T-cell (primary cell): ENCODE results near the gene C5orf58. TPM values are rescaled to one million over a fixed set of nuclear protein-coding genes. Genes with fewer than 3 reads are reported as not detected.

Experiments used
- ATAC-seq, 4 experiments: fragments of 200-7000 bp in 3 of 4; fragments of 150-1000 bp in 1 of 4; cut with Tn5 transposase; replicated peaks in 1 of 4; 1 replicate in 3 of 4; 2 replicates in 1 of 4; pipeline ENCODE4 v1.10.0; 2021; ENCODE audit warnings: moderate library complexity in 3 of 4, mild to moderate bottlenecking in 2 of 4, moderate number of reproducible peaks in 1 of 4
- CTCF ChIA-PET, 2 donors: fragments of 300-600 bp; sonication (Branson Sonifier 250); formaldehyde crosslinking; loops; one replicate each; lab custom pipeline; 2022; ENCODE audit warnings: antibody characterized with exemption in 2 of 2; lab: Charles Lee
- POLR2A ChIA-PET, 2 donors: fragments of 300-600 bp; sonication (Branson Sonifier 250); formaldehyde crosslinking; loops; one replicate each; lab custom pipeline; 2022; ENCODE audit warnings: antibody characterized with exemption in 2 of 2; lab: Charles Lee
- DNase-seq, 35 experiments: peaks; one replicate each; pipeline versions ENCODE4 v3.0.0 to v3.0.0-alpha.2; 2013 to 2023
- H3K27ac ChIP-seq: one replicate; pipeline ENCODE4 v1.5.1; 2013; ENCODE audit warnings: low read length
- H3K27me3 ChIP-seq, 2 experiments: replicated peaks in 1 of 2; 1 replicate in 1 of 2; 2 replicates in 1 of 2; pipeline versions ENCODE4 v1.6.1 to v1.7.0; 2013; ENCODE audit warnings: low read length in 1 of 2, mixed read lengths in 1 of 2; ENCODE audit not compliant: control insufficient read depth in 2 of 2, insufficient read depth in 2 of 2; ENCODE audit errors: extremely low read depth in 1 of 2
- H3K36me3 ChIP-seq, 2 donors: 1 replicate in 1 of 2; 2 replicates in 1 of 2; pipeline versions ENCODE4 v1.6.1 to v1.7.0; 2013; ENCODE audit warnings: low read length in 1 of 2; ENCODE audit not compliant: control insufficient read depth in 2 of 2, insufficient read depth in 1 of 2; ENCODE audit errors: extremely low read depth in 1 of 2
- H3K4me1 ChIP-seq, 2 experiments: 1 replicate in 1 of 2; 2 replicates in 1 of 2; pipeline versions ENCODE4 v1.6.1 to v1.7.0; 2013; ENCODE audit warnings: low read length in 2 of 2, mixed read lengths in 1 of 2; ENCODE audit not compliant: insufficient read depth in 2 of 2, control insufficient read depth in 1 of 2; ENCODE audit errors: extremely low read depth in 1 of 2
- H3K4me3 ChIP-seq, 2 donors: 1 replicate in 1 of 2; 2 replicates in 1 of 2; pipeline versions ENCODE4 v1.5.1 to v1.7.0; 2013; ENCODE audit warnings: mild to moderate bottlenecking in 2 of 2, low read length in 1 of 2, moderate library complexity in 1 of 2; ENCODE audit not compliant: control insufficient read depth in 1 of 2; ENCODE audit errors: extremely low read depth in 1 of 2
- H3K9me3 ChIP-seq: 2 replicates; pipeline ENCODE4 v1.7.0; 2013
- H3K27ac Mint-ChIP-seq, 2 donors: one replicate each; pipeline ENCODE4 v1.8.0; 2020 to 2021; ENCODE audit warnings: mild to moderate bottlenecking in 2 of 2, mixed read lengths in 2 of 2
- H3K27me3 Mint-ChIP-seq, 2 donors: one replicate each; pipeline ENCODE4 v1.8.0; 2021 to 2022; ENCODE audit warnings: mixed read lengths in 2 of 2
- H3K36me3 Mint-ChIP-seq: one replicate; pipeline ENCODE4 v1.8.0; 2021; ENCODE audit warnings: mixed read lengths
- H3K4me1 Mint-ChIP-seq, 3 donors: one replicate each; pipeline ENCODE4 v1.8.0; 2020 to 2022; ENCODE audit warnings: mixed read lengths in 3 of 3, mild to moderate bottlenecking in 1 of 3
- H3K4me3 Mint-ChIP-seq, 3 donors: one replicate each; pipeline ENCODE4 v1.8.0; 2020 to 2022; ENCODE audit warnings: mild to moderate bottlenecking in 3 of 3, mixed read lengths in 3 of 3, moderate library complexity in 3 of 3
- H3K9me3 Mint-ChIP-seq, 3 donors: one replicate each; pipeline ENCODE4 v1.8.0; 2020 to 2022; ENCODE audit warnings: mixed read lengths in 3 of 3
- WGBS: methylation state at CpG from one replicate; pipeline ENCODE4 v1.1.5; 2013; ENCODE audit warnings: missing lambda C conversion rate; ENCODE audit not compliant: insufficient coverage; 5-methylcytosine and 5-hydroxymethylcytosine counted together
- total RNA-seq, 35 experiments: library from RNA in 6 of 35; stranded (reverse) in 6 of 35; fragments of 120-200 nt in 1 of 35; gene quantifications; one replicate each; pipeline versions ENCODE4 v1.2.1 to v1.2.4 and lab custom pipeline; 2013 to 2026

C5orf58 gene
- total RNA-seq, 5 donors from 2014 or later (not counting 1 experiment from before 2014, with no cell fraction given): not detected

- H3K27me3 Mint-ChIP-seq: no peaks in the 10 kb centered on the region
- DNase-seq (no peak), ATAC-seq (no peak)
- H3K9me3 ChIP-seq: no peaks in the 10 kb centered on the region
- peaks cover 6 to 87% of the 10 kb centered on the region in 2 donors for H3K36me3 ChIP-seq
- H3K27ac ChIP-seq: peak overlapping the region; percentile 88
- H3K27ac Mint-ChIP-seq: peak overlapping the region; percentile 99
- H3K27me3 ChIP-seq: no peaks in the 10 kb centered on the region
- H3K9me3 Mint-ChIP-seq: no peaks in the 10 kb centered on the region
- ChIA-PET POLR2A (interaction anchor here in 1 of 2 donors (1.1 kb wide), 1 partner anchor 26 kb away, joined by 3 read pairs; no protein-coding TSS in a partner anchor), CTCF (interaction anchor here in 1 of 2 donors (2.6 to 3.2 kb wide), 2 partner anchors 15 to 24 kb away, joined by 8 to 19 read pairs; no protein-coding TSS in a partner anchor)
- H3K36me3 Mint-ChIP-seq: peaks cover 98% of the 10 kb centered on the region
- H3K4me3 Mint-ChIP-seq: peak overlapping the region; percentile 45 to 99 (median 54)
- H3K4me1 ChIP-seq: peaks cover 80 to 88% of the 10 kb centered on the region in 2 experiments
- H3K4me3 ChIP-seq: no peak overlapping the region
- H3K4me1 Mint-ChIP-seq: peaks cover 100% of the 10 kb centered on the region in 3 donors
- no CpG with 5 or more reads among the region's 3 CpGs for WGBS
Observed at GRCh38 chr5:170289121-170289520, 56.3 kb downstream of the C5orf58 start.

- peaks cover 99% of the 10 kb centered on the region for H3K36me3 Mint-ChIP-seq
- no peak for DNase-seq
Observed at GRCh38 chr5:170289764-170290163, 57.0 kb downstream of the C5orf58 start.

DNA sequence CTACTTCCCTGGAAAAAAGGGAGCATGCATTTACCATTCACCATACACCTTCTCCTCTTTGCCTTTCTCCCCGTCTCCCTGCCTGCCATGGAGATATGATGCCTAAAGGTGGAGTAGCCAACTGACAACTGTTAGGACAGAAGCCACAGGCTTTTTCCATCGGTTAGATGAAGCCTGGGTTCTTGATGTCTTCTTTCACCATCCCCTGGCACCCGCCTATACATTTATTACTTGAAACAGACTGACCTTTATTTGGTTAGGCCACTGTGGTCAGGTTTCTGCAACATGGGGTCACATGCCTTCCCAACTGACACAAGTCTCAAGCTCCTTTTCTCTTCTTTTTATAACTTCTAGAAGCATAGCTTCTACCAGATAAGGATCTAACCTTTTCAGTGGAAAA is 57.7 kb downstream of the C5orf58 start:
- H3K36me3 ChIP-seq: peaks cover 6 to 88% of the 10 kb centered on the region in 2 donors
- Mint-ChIP-seq H3K27ac (peak overlapping the region; percentile 99), H3K4me1 (peaks cover 94 to 100% (median 97%) of the 10 kb centered on the region in 3 donors), H3K4me3 (peak overlapping the region; percentile 51 to 99 (median 51)), H3K36me3 (peaks cover 100% of the 10 kb centered on the region), H3K9me3 (no peaks in the 10 kb centered on the region), H3K27me3 (no peaks in the 10 kb centered on the region)
- peaks cover 77 to 86% of the 10 kb centered on the region in 2 experiments for H3K4me1 ChIP-seq
- DNase-seq (no peak), ATAC-seq (no peak)
- no peak overlapping the region for H3K4me3 ChIP-seq
- peak overlapping the region; percentile 88 for H3K27ac ChIP-seq
- no peaks in the 10 kb centered on the region for H3K9me3 ChIP-seq
- CTCF ChIA-PET: interaction anchor here (0.8 to 10.5 kb wide), 6 partner anchors 8 to 48 kb away, joined by 3 to 111 read pairs (median 6); no protein-coding TSS in a partner anchor
- POLR2A ChIA-PET: interaction anchor here (0.7 to 1.7 kb wide), 5 partner anchors 8 to 41 kb away, joined by 3 to 6 read pairs (median 4); no protein-coding TSS in a partner anchor
- no peaks in the 10 kb centered on the region for H3K27me3 ChIP-seq
- WGBS: 36% methylated on average over 2 of the region's 3 CpGs

More at GRCh38 chr5:170289764-170290163, 57.0 kb downstream of the C5orf58 start:
- Mint-ChIP-seq H3K4me1 (peaks cover 100% of the 10 kb centered on the region in 3 donors), H3K4me3 (peak overlapping the region; percentile 64 to 99 (median 64)), H3K27me3 (no peaks in the 10 kb centered on the region), H3K27ac (peak overlapping the region; percentile 99), H3K9me3 (no peaks in the 10 kb centered on the region)
- Histone ChIP-seq H3K27ac (peak overlapping the region; percentile 88), H3K27me3 (no peaks in the 10 kb centered on the region), H3K9me3 (no peaks in the 10 kb centered on the region), H3K36me3 (peaks cover 6 to 87% of the 10 kb centered on the region in 2 donors), H3K4me1 (peaks cover 81 to 88% of the 10 kb centered on the region in 2 experiments), H3K4me3 (no peak overlapping the region)
- 25% methylated on average over 3 of the region's 4 CpGs for WGBS
- ChIA-PET CTCF (interaction anchor here in 1 of 2 donors (0.6 to 3.2 kb wide), 4 partner anchors 15 to 82 kb away, joined by 3 to 19 read pairs (median 6); no protein-coding TSS in a partner anchor), POLR2A (interaction anchor here in 1 of 2 donors (1.1 kb wide), 1 partner anchor 27 kb away, joined by 3 read pairs; no protein-coding TSS in a partner anchor)
- no peak for ATAC-seq

DNA sequence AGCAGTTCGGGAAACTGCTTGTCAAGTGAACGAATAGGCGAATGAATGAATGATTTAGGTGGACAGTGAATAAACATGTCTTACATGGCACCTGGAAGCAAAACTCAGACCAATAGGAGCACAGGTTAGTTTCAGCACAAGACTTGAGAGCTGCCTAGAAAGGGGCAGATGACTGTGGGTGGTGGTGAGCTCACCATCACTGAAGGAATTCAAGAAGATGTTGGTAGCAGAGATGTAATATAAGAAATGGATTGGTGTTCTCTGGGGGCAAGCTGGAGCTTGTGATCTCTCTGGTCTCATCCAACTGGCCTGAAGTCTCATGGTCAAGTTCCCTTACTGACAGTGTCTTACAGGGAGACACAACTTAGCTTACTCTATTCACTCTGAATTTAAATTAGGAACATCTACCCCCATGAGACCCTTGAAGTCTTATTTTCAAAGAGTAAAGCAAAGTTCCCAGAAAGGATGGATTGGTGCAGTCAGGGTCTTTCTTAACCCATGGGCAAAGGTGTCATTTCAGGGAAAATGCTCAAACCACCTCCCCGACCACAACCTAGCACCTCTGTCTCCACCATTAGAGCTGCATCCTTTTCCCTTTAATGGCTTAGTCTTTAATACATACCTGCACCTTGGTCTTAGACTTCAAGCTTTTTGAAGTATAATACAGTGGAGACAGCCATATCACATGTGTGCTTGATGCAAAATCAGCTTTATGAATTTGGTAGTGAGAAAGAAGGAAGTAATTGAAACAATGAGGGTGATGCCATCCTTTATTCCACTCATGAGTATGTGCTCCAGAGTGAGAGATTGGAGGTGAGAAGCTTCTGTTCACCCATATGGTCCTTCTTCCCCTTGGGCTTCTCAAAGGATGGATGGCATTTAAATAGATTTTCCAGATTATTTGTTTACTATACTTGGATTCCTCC is 59.7 kb downstream of the C5orf58 start:
- H3K4me3 Mint-ChIP-seq: peak overlapping the region; percentile 99
- Histone ChIP-seq H3K4me1 (peaks cover 58 to 68% of the 10 kb centered on the region in 2 experiments), H3K36me3 (peaks cover 9 to 72% of the 10 kb centered on the region in 2 donors), H3K27me3 (no peaks in the 10 kb centered on the region), H3K9me3 (no peaks in the 10 kb centered on the region), H3K27ac (peak overlapping the region; percentile 88), H3K4me3 (peak overlapping the region; percentile 20 to 94)
- DNase-seq (no peak), ATAC-seq (no peak)
- peaks cover 77 to 94% (median 77%) of the 10 kb centered on the region in 3 donors for H3K4me1 Mint-ChIP-seq
- ChIA-PET POLR2A (interaction anchor here (0.6 to 1.4 kb wide), 6 partner anchors 10 to 38 kb away, joined by 3 to 6 read pairs (median 4); no protein-coding TSS in a partner anchor), CTCF (interaction anchor here (0.8 to 10.5 kb wide), 12 partner anchors 9 to 47 kb away, joined by 3 to 111 read pairs (median 6); no protein-coding TSS in a partner anchor)
- H3K9me3 Mint-ChIP-seq: no peaks in the 10 kb centered on the region
- peak overlapping the region; percentile 99 for H3K27ac Mint-ChIP-seq
- H3K36me3 Mint-ChIP-seq: peaks cover 95% of the 10 kb centered on the region
- H3K27me3 Mint-ChIP-seq: no peaks in the 10 kb centered on the region
- 65% methylated on average over 3 of the region's 4 CpGs for WGBS

DNA sequence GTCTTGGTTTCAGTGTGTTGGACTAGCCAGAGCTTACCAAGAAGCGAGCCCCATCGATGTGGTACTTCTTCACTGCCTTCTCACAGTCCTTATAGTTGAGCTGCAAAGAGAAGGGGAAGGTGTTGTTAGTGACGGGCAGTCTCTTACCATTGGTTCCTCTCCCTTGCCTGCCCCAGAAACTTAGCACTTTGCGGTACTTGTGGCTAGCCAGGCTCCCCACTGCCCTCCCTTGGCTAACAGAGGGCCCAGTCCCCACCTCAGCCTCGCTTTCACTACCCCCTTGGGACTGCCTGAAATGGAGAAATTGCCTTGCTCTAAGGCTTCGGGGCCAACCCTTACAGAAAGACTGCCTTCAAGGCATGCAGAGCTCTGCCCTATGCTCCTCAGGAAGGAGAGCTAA is 60.5 kb downstream of the C5orf58 start:
- peaks cover 58 to 66% of the 10 kb centered on the region in 2 experiments for H3K4me1 ChIP-seq
- peaks cover 9 to 65% of the 10 kb centered on the region in 2 donors for H3K36me3 ChIP-seq
- Mint-ChIP-seq H3K27ac (peak overlapping the region; percentile 99), H3K4me3 (peak overlapping the region; percentile 99), H3K4me1 (peaks cover 75 to 94% (median 76%) of the 10 kb centered on the region in 3 donors), H3K36me3 (peaks cover 87% of the 10 kb centered on the region), H3K9me3 (no peaks in the 10 kb centered on the region), H3K27me3 (no peaks in the 10 kb centered on the region)
- DNase-seq (peak in 28 of 35 experiments; percentile 29 to 74 (median 46)), ATAC-seq (peak; percentile 16 to 40 (median 28))
- CTCF ChIA-PET: interaction anchor here (1.1 to 10.5 kb wide), 8 partner anchors 9 to 46 kb away, joined by 3 to 111 read pairs (median 12); no protein-coding TSS in a partner anchor
- peak overlapping the region; percentile 88 for H3K27ac ChIP-seq
- no peaks in the 10 kb centered on the region for H3K27me3 ChIP-seq
- 0% methylated on average over 4 of the region's 6 CpGs for WGBS
- POLR2A ChIA-PET: interaction anchor here in 1 of 2 donors (1.1 kb wide), 2 partner anchors 10 to 37 kb away, joined by 3 to 4 read pairs; no protein-coding TSS in a partner anchor
- peak overlapping the region; percentile 20 to 94 for H3K4me3 ChIP-seq
- no peaks in the 10 kb centered on the region for H3K9me3 ChIP-seq
